Measurements from ENCODE around the gene ARL6IP1. TPM values are rescaled to one million over a fixed set of nuclear protein-coding genes. Genes with fewer than 3 reads are reported as not detected.

The ARL6IP1 gene
- total RNA-seq, 2 experiments from 2014 or later = 224 to 349 TPM

DNA sequence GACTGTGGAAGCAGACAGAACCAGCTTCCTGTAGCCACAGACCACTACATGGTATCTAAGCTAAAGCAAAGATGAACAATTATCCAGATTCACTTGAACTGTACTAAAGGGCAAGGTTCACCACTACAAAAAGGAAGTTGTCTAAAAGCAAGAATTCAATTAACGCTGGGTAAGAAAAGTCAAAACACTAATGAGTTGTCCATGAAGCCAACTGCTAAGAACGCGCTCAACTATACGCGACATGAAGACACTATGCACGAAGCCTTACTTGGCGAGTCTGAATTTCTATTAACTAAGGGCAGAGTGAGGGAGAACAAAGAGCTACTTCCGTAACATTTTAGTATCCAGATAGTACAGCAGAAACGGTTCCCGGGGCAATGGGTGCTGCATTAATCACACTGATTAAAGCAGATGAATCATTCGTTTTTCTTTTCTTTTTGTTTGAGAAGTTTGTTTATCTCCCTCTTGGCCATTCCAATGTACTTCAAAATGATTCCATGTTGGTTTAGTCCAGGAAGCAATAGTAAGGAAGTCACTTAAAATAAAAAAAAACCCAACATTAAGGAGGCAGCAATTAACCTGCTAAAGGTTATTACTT lies 8.4 kb downstream of the ARL6IP1 start:
- H3K36me3 ChIP-seq (ENCODE audit: insufficient read depth, low read length) = peaks cover 92% of the 10 kb centered on the region
- peaks cover 20% of the 10 kb centered on the region for H3K4me1 ChIP-seq (ENCODE audit: insufficient read depth, low read length, poor library complexity, severe bottlenecking)
- TF ChIP-seq, protein P1, sequence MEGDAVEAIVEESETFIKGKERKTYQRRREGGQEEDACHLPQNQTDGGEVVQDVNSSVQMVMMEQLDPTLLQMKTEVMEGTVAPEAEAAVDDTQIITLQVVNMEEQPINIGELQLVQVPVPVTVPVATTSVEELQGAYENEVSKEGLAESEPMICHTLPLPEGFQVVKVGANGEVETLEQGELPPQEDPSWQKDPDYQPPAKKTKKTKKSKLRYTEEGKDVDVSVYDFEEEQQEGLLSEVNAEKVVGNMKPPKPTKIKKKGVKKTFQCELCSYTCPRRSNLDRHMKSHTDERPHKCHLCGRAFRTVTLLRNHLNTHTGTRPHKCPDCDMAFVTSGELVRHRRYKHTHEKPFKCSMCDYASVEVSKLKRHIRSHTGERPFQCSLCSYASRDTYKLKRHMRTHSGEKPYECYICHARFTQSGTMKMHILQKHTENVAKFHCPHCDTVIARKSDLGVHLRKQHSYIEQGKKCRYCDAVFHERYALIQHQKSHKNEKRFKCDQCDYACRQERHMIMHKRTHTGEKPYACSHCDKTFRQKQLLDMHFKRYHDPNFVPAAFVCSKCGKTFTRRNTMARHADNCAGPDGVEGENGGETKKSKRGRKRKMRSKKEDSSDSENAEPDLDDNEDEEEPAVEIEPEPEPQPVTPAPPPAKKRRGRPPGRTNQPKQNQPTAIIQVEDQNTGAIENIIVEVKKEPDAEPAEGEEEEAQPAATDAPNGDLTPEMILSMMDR (conservative IDR thresholded peaks at IDR 0.05; ENCODE audit: low read length) = no peak
- peaks cover 38% of the 10 kb centered on the region; the same call in 1 of the 2 replicates for H4K20me1 ChIP-seq (ENCODE audit: insufficient read depth, low read length)
- CTCF ChIA-PET (ENCODE audit: unreplicated experiment) = no interaction called here
- DNase-seq (ENCODE audit: low spot score) = no peak
- no peak overlapping the region for H2AFZ ChIP-seq (ENCODE audit: low read length)
- no peak overlapping the region for H3K4me2 ChIP-seq (ENCODE audit: low read length)
- peaks cover 72% of the 10 kb centered on the region for H3K79me2 ChIP-seq (ENCODE audit: insufficient read depth, low read depth, low read length)
- intact Hi-C loops (cut with micrococcal nuclease; ENCODE audit: unreplicated experiment) = no loop called here
- H3K9me2 ChIP-seq (ENCODE audit: insufficient read depth, low read length) = no peaks in the 10 kb centered on the region
- H3K4me3 ChIP-seq (ENCODE audit: low read depth, low read length, poor library complexity, severe bottlenecking) = no peak overlapping the region
- POLR2A ChIA-PET = interaction anchor here (0.5 to 6.3 kb wide), 3 partner anchors 8 to 75 kb away, joined by 3 to 64 read pairs (median 3); partner anchors contain the start of gene ARL6IP1
- H3K27ac ChIP-seq (ENCODE audit: low read depth, low read length, poor library complexity, severe bottlenecking) = no peak overlapping the region
- no TSS peak for BruUV-seq (replicated peaks)
- H3K9me3 ChIP-seq (ENCODE audit: low read length) = no peaks in the 10 kb centered on the region

DNA sequence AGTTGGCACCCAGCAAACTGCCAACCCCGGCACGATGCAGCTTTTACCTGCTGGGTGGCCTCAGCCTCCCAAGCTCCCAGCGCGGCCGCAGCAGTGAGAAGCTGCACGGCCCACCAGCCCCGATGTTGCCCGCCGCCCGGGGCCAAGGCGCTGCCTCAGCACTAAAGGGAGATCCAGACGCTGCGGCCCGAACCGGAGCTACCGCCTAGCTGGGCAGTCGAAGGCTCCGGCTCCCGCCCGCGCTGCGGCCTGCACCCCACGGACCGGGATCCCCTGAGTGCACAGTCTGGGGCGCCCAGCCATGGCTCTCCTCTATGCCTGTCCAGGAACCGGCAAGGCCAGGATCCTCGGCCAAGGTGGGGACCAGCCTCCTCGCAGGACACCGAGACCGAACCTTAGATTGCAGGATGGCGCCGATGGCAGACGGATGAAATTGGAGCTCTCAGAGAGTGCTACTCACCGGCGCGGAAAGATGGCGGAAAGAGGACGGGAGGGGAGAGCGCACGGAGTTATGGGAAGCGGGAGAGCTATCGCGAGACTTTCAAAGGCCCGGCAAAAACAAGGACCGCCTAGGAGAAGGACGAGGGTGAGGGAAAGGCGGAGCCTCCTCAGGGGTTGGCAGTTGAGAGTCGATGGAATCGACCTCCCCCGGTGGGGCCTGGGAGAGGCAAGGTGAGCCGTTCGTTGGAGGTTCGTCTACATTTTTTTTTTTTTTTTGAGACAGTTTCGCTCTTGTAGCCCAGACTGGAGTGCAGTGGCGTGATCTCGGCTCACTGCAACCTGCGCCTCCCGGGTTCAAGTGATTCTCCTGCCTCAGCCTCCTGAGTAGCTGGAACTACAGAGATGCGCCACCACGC lies 11.3 kb downstream of the ARL6IP1 start, which contains the start of gene RPS15A:
Gene RPS15A, minus strand, starts transcription at position 485 of the 857 bp plus-strand sequence. CDS start 1,221 bp downstream, outside the sequence.
- peak; percentile 98 for DNase-seq (ENCODE audit: low spot score)
- Histone ChIP-seq H3K4me2 (ENCODE audit: low read length) (peak within 1 kb of the TSS; percentile 85), H2AFZ (ENCODE audit: low read length) (no peak within 1 kb of the TSS), H3K27ac (ENCODE audit: low read depth, low read length, poor library complexity, severe bottlenecking) (peak within 1 kb of the TSS; percentile 64), H3K9me2 (ENCODE audit: insufficient read depth, low read length) (no peaks in the 10 kb centered on the region), H4K20me1 (ENCODE audit: insufficient read depth, low read length) (peaks cover 45% of the 10 kb centered on the region), H3K4me3 (ENCODE audit: low read depth, low read length, poor library complexity, severe bottlenecking) (peak within 1 kb of the TSS; percentile 85), H3K36me3 (ENCODE audit: insufficient read depth, low read length) (peaks cover 92% of the 10 kb centered on the region), H3K4me1 (ENCODE audit: insufficient read depth, low read length, poor library complexity, severe bottlenecking) (peaks cover 42% of the 10 kb centered on the region), H3K9me3 (ENCODE audit: low read length) (no peaks in the 10 kb centered on the region), H3K79me2 (ENCODE audit: insufficient read depth, low read depth, low read length) (peaks cover 72% of the 10 kb centered on the region)
- TF ChIP-seq EZH2phosphoT487 (IDR thresholded peaks at IDR 0.05; ENCODE audit: borderline replicate concordance, low read depth, low read length) = no peak
- TF ChIP-seq, protein P1 (conservative IDR thresholded peaks at IDR 0.05; ENCODE audit: low read length) = no peak
- intact Hi-C loops (cut with micrococcal nuclease; ENCODE audit: unreplicated experiment) = loop anchor here (1.0 to 5.0 kb wide), 2 partner anchors 11 to 277 kb away; partner anchors contain the start of genes ARL6IP1 and COQ7
- BruUV-seq (replicated peaks) = no TSS peak
- POLR2A ChIA-PET = interaction anchor here (0.5 to 6.3 kb wide), 4 partner anchors 11 to 140 kb away, joined by 3 to 64 read pairs (median 4); partner anchors contain the start of gene ARL6IP1
- CTCF ChIA-PET (ENCODE audit: unreplicated experiment) = interaction anchor here (0.9 kb wide), 2 partner anchors 9 to 11 kb away, joined by 4 read pairs; partner anchors contain the start of gene ARL6IP1

Measured in OCI-LY7 (cell line).